IMR-90 (cell line): ENCODE data around the gene INSYN1. TPM values are rescaled to one million over a fixed set of nuclear protein-coding genes. Genes with fewer than 3 reads are reported as not detected.

Experiments used
- ATAC-seq: fragments of 200-7000 bp; cut with Tn5 transposase; 2 replicates; pipeline ENCODE4 v1.9.1; 2020; ENCODE audit warnings: low read depth, mild to moderate bottlenecking, moderate library complexity
- BruUV-seq: library from RNA; stranded (reverse); fragments of 400-500 nt; replicated peaks from 2 replicates; lab custom pipeline; 2021; lab: Mats Ljungman, UMichigan
- CTCF ChIA-PET: fragments of 300-600 bp; formaldehyde crosslinking; extraction: SDS; loops from one replicate; lab custom pipeline; 2021; ENCODE audit warnings: antibody characterized with exemption; lab: Yijun Ruan, JAX
- POLR2A ChIA-PET: fragments of 300-600 bp; sonication (Branson Sonifier 250); formaldehyde crosslinking; loops from one replicate; lab custom pipeline; 2022; ENCODE audit warnings: antibody characterized with exemption; ENCODE audit not compliant: unreplicated experiment; lab: Charles Lee
- DNase-seq: peaks from one replicate; pipeline ENCODE4 v3.0.0; 2013
- H2AFZ ChIP-seq: replicated peaks from 2 replicates; pipeline ENCODE3; 2013; ENCODE audit warnings: low read length, mild to moderate bottlenecking; ENCODE audit not compliant: poor library complexity
- H2AK5ac ChIP-seq: 2 replicates; pipeline ENCODE4 v1.6.1; 2013; ENCODE audit warnings: low read depth, low read length, inconsistent platforms
- H2AK9ac ChIP-seq: replicated peaks from 2 replicates; pipeline ENCODE3; 2013; ENCODE audit warnings: mild to moderate bottlenecking, low read depth, low read length, moderate library complexity; ENCODE audit not compliant: poor library complexity
- H2BK120ac ChIP-seq: 2 replicates; pipeline ENCODE4 v1.6.1; 2013; ENCODE audit warnings: low read depth, low read length, inconsistent platforms
- H2BK15ac ChIP-seq: 3 replicates; pipeline ENCODE4 v1.6.1; 2013; ENCODE audit warnings: low read depth, low read length, inconsistent platforms
- H2BK20ac ChIP-seq: 2 replicates; pipeline ENCODE4 v1.6.1; 2013; ENCODE audit warnings: low read depth, mild to moderate bottlenecking, inconsistent platforms, low read length, moderate library complexity
- H2BK5ac ChIP-seq: 2 replicates; pipeline ENCODE4 v1.6.1; 2013; ENCODE audit warnings: mild to moderate bottlenecking, low read depth, low read length, inconsistent platforms; ENCODE audit not compliant: poor library complexity, severe bottlenecking
- H3K14ac ChIP-seq: replicated peaks from 2 replicates; pipeline ENCODE4 v1.6.1; 2013; ENCODE audit warnings: low read depth, low read length, inconsistent platforms
- H3K18ac ChIP-seq: 2 replicates; pipeline ENCODE4 v1.6.1; 2013; ENCODE audit warnings: low read depth, low read length, control low read depth
- H3K23ac ChIP-seq: 2 replicates; pipeline ENCODE4 v1.6.1; 2013; ENCODE audit warnings: low read depth, low read length, inconsistent platforms
- H3K27ac ChIP-seq: 2 replicates; pipeline ENCODE4 v1.5.1; 2013; ENCODE audit warnings: mild to moderate bottlenecking, control low read depth, low read length; ENCODE audit not compliant: insufficient read depth
- H3K27me3 ChIP-seq: 2 replicates; pipeline ENCODE4 v1.6.1; 2013; ENCODE audit warnings: low read length; ENCODE audit not compliant: control insufficient read depth, insufficient read depth
- H3K36me3 ChIP-seq: 2 replicates; pipeline ENCODE4 v1.6.1; 2013; ENCODE audit warnings: low read length, mixed read lengths; ENCODE audit not compliant: control insufficient read depth, insufficient read depth
- H3K4ac ChIP-seq: 2 replicates; pipeline ENCODE4 v1.6.1; 2013; ENCODE audit warnings: low read depth, low read length, inconsistent platforms
- H3K4me1 ChIP-seq: 2 replicates; pipeline ENCODE4 v1.6.1; 2013; ENCODE audit warnings: low read length, mixed read lengths; ENCODE audit not compliant: control insufficient read depth, insufficient read depth
- H3K4me2 ChIP-seq: 2 replicates; pipeline ENCODE4 v1.6.1; 2013; ENCODE audit warnings: low read depth, mild to moderate bottlenecking, control low read depth, low read length, moderate library complexity
- H3K4me3 ChIP-seq: 2 replicates; pipeline ENCODE4 v1.5.1; 2013; ENCODE audit warnings: low read depth, mild to moderate bottlenecking, control low read depth, low read length, moderate library complexity; ENCODE audit not compliant: insufficient read depth
- H3K56ac ChIP-seq: 2 replicates; pipeline ENCODE4 v1.6.1; 2013; ENCODE audit warnings: low read length, inconsistent platforms; ENCODE audit not compliant: insufficient read depth; ENCODE audit errors: extremely low read depth
- H3K79me1 ChIP-seq, 2 experiments: 2 replicates each; pipeline ENCODE4 v1.6.1; 2013; ENCODE audit warnings: low read length in 2 of 2, inconsistent platforms in 1 of 2, low read depth in 1 of 2
- H3K9ac ChIP-seq: 2 replicates; pipeline ENCODE4 v1.6.1; 2013; ENCODE audit warnings: low read depth, low read length, control low read depth
- H3K9me1 ChIP-seq: 2 replicates; pipeline ENCODE4 v1.6.1; 2013; ENCODE audit warnings: low read length, inconsistent platforms; ENCODE audit not compliant: insufficient read depth
- H3K9me3 ChIP-seq: 2 replicates; pipeline ENCODE4 v1.6.1; 2013; ENCODE audit warnings: low read length; ENCODE audit not compliant: control insufficient read depth, insufficient read depth
- H4K20me1 ChIP-seq: 2 replicates; pipeline ENCODE4 v1.6.1; 2013; ENCODE audit warnings: low read length, inconsistent platforms; ENCODE audit not compliant: insufficient read depth
- H4K5ac ChIP-seq: 2 replicates; pipeline ENCODE4 v1.6.1; 2013; ENCODE audit warnings: mild to moderate bottlenecking, low read depth, low read length, control low read depth
- H4K8ac ChIP-seq, 2 experiments: 2 replicates each; pipeline ENCODE4 v1.6.1; 2013; ENCODE audit warnings: low read depth in 2 of 2, low read length in 2 of 2, control low read depth in 1 of 2, inconsistent platforms in 1 of 2
- H4K91ac ChIP-seq: 2 replicates; pipeline ENCODE4 v1.6.1; 2013; ENCODE audit warnings: low read depth, low read length, inconsistent platforms; ENCODE audit not compliant: insufficient read depth
- MAFK ChIP-seq: IDR thresholded peaks from 2 replicates; pipeline ENCODE4 v1.6.1; 2012; ENCODE audit warnings: low read depth, low read length, improper control_type of control experiment
- USF2 ChIP-seq: fragments of 150-350 bp; IDR thresholded peaks from 2 replicates; pipeline ENCODE4 v1.6.1; 2017; ENCODE audit warnings: mild to moderate bottlenecking, antibody characterized with exemption, low read length, low read depth
- WGBS, 2 experiments: methylation state at CpG; one replicate each; pipeline versions ENCODE4 v1.1.5 to v1.1.7; 2013; ENCODE audit warnings: missing lambda C conversion rate in 2 of 2; ENCODE audit not compliant: insufficient read length in 1 of 2; ENCODE audit errors: extremely low coverage in 2 of 2; 5-methylcytosine and 5-hydroxymethylcytosine counted together
- dilution Hi-C: fragments of 300-500 bp; cut with HindIII; formaldehyde crosslinking; loops from one replicate; pipeline ENCODE4 v1.14.3; 2018; ENCODE audit warnings: low sequenced_read_pairs; ENCODE audit not compliant: unreplicated experiment
- in situ Hi-C: fragments of 300-500 bp; cut with MboI; formaldehyde crosslinking; loops from 3 replicates; pipeline ENCODE4 v1.14.3; 2019; ENCODE audit warnings: low sequenced_read_pairs, inconsistent platforms, mixed read lengths
- intact Hi-C: fragments of 100-400 bp; cut with micrococcal nuclease; formaldehyde crosslinking; loops from 2 replicates; pipeline ENCODE4 v1.10.0; 2022
- polyA plus RNA-seq, 3 experiments: library from polyadenylated mRNA; depleted of rRNA; stranded (reverse); fragments of >200 nt; gene quantifications; 2 replicates each; pipeline ENCODE4 v1.2.3, GENCODE V29; 2012; ENCODE audit warnings: low replicate concordance in 1 of 3
- total RNA-seq: library from RNA; depleted of rRNA; stranded (reverse); fragments of >200 nt; gene quantifications from 2 replicates; pipeline ENCODE4 v1.2.3, GENCODE V29; 2012

The INSYN1 gene
- total and polyA plus RNA-seq, 2 of the 4 experiments (the other 2 are of a cell fraction), result 0.18 to 0.34 TPM

- CTCF ChIA-PET, result no interaction called here
- BruUV-seq, result no TSS peak
- peak overlapping the region; percentile 28; the same call in 1 of the 2 replicates for H3K4me2 ChIP-seq
Observed at GRCh38 chr15:73694419-73694818, 58.7 kb downstream of the INSYN1 start.

More at GRCh38 chr15:73694419-73694818, 58.7 kb downstream of the INSYN1 start:
- Histone ChIP-seq H2BK5ac (no peak overlapping the region), H4K20me1 (peaks cover 88% of the 10 kb centered on the region), H4K8ac (no peak overlapping the region), H3K23ac (peak overlapping the region; percentile 74), H3K36me3 (peaks cover 4% of the 10 kb centered on the region), H3K9me3 (no peaks in the 10 kb centered on the region), H3K4me1 (peaks cover 28% of the 10 kb centered on the region), H2BK20ac (no peak overlapping the region), H3K27me3 (no peaks in the 10 kb centered on the region), H4K5ac (no peak overlapping the region), H2BK15ac (no peak overlapping the region), H3K27ac (no peak overlapping the region), H3K4me3 (no peak overlapping the region), H3K14ac (0 out of 2 replicates have a peak overlapping the region, but pooled peaks have one; percentile 22), H3K56ac (no peak overlapping the region), H4K91ac (no peak overlapping the region), H3K79me1 (peaks cover 28 to 94% of the 10 kb centered on the region in 2 experiments), H2AFZ (no peak overlapping the region), H2AK9ac (no peak overlapping the region), H3K4ac (peak overlapping the region; percentile 7; the same call in 1 of the 2 replicates), H2BK120ac (no peak overlapping the region), H3K9me1 (peaks cover 54% of the 10 kb centered on the region), H3K18ac (no peak overlapping the region), H3K9ac (no peak overlapping the region), H2AK5ac (peak overlapping the region; percentile 56; the same call in 1 of the 2 replicates)
- TF ChIP-seq MAFK (no peak), USF2 (peak; percentile 80)
- peak; percentile 51 for ATAC-seq
- no CpG with 5 or more reads among the region's 5 CpGs for WGBS, 2 experiments
- POLR2A ChIA-PET, result no interaction called here
- in situ Hi-C loops, result no loop called here
- intact Hi-C loops, result no loop called here
- dilution Hi-C loops, result no loop called here
- peak; percentile 55 for DNase-seq
